Panc1 (cell line): ENCODE measurements around the gene PCNT. TPM values are rescaled to one million over a fixed set of nuclear protein-coding genes. Genes with fewer than 3 reads are reported as not detected.
A peak's percentile ranks its signal among the peaks of the same experiment; 100 is the strongest.

ENCODE experiments used
- ATAC-seq: fragments of 200-7000 bp; cut with Tn5 transposase; 2 replicates; pipeline ENCODE4 v1.9.1; 2020; ENCODE audit warnings: mild to moderate bottlenecking, moderate library complexity
- BruUV-seq: library from RNA; stranded (reverse); fragments of 400-500 nt; replicated peaks from 2 replicates; lab custom pipeline; 2021; lab: Mats Ljungman, UMichigan
- CTCF ChIA-PET: fragments of 300-600 bp; sonication (Branson Sonifier 250); formaldehyde crosslinking; loops from one replicate; lab custom pipeline; 2022; ENCODE audit warnings: antibody characterized with exemption; lab: Charles Lee
- POLR2A ChIA-PET: fragments of 300-600 bp; sonication (Branson Sonifier 250); formaldehyde crosslinking; loops from one replicate; lab custom pipeline; 2022; ENCODE audit warnings: antibody characterized with exemption; lab: Charles Lee
- DNase-seq: peaks from one replicate; pipeline ENCODE4 v3.0.0-alpha.2; 2010; ENCODE audit warnings: low read depth, low spot score
- H3K27ac ChIP-seq: 2 replicates; pipeline ENCODE4 v1.5.1; 2011; ENCODE audit warnings: mild to moderate bottlenecking, low read length, inconsistent platforms
- H3K27me3 ChIP-seq: fragments of 200-500 bp; sonication (Bioruptor generic); 2 replicates; pipeline ENCODE4 v1.6.0; 2014; ENCODE audit warnings: low read length, inconsistent platforms; ENCODE audit not compliant: control insufficient read depth, insufficient read depth
- H3K36me3 ChIP-seq: fragments of 200-500 bp; sonication (Bioruptor generic); 2 replicates; pipeline ENCODE4 v1.5.1; 2014; ENCODE audit warnings: inconsistent platforms, mild to moderate bottlenecking, low read length, moderate library complexity; ENCODE audit not compliant: control insufficient read depth, insufficient read depth
- H3K4me1 ChIP-seq: 2 replicates; pipeline ENCODE4 v1.5.1; 2011; ENCODE audit warnings: inconsistent platforms, mild to moderate bottlenecking, low read length, moderate library complexity; ENCODE audit not compliant: control insufficient read depth, insufficient read depth
- H3K4me3 ChIP-seq, 2 experiments: 2 replicates each; pipeline ENCODE4 v1.5.1; 2011 to 2012; ENCODE audit warnings: low read depth in 2 of 2, low read length in 2 of 2, mild to moderate bottlenecking in 2 of 2, inconsistent platforms in 1 of 2, moderate library complexity in 1 of 2
- H3K9me3 ChIP-seq: fragments of 200-500 bp; sonication (Bioruptor generic); 2 replicates; pipeline ENCODE4 v1.5.1; 2014; ENCODE audit warnings: low read depth, mild to moderate bottlenecking, inconsistent platforms, low read length, moderate library complexity; ENCODE audit not compliant: control insufficient read depth, insufficient read depth
- POLR2AphosphoS5 ChIP-seq: IDR thresholded peaks from 2 replicates; pipeline ENCODE4 v1.6.1; 2012; ENCODE audit warnings: mild to moderate bottlenecking, low read depth, low read length, moderate library complexity
- SIN3A ChIP-seq: IDR thresholded peaks from 2 replicates; pipeline ENCODE4 v1.6.1; 2012; ENCODE audit warnings: low read depth, mild to moderate bottlenecking, low read length, moderate library complexity, borderline replicate concordance; ENCODE audit not compliant: insufficient read depth
- TCF7L2 ChIP-seq: IDR thresholded peaks from 2 replicates; pipeline ENCODE4 v1.6.1; 2011; ENCODE audit warnings: mild to moderate bottlenecking, low read depth, low read length, inconsistent platforms
- in situ Hi-C: cut with HindIII; loops from 2 replicates; pipeline ENCODE4 v1.10.0; 2016; ENCODE audit warnings: low sequenced_read_pairs, low pct_unique_long_range_greater_than_20kb
- intact Hi-C: fragments of 100-400 bp; cut with micrococcal nuclease; formaldehyde crosslinking; loops from one replicate; pipeline ENCODE4 v1.10.0; 2022; ENCODE audit not compliant: unreplicated experiment
- total RNA-seq: library from RNA; stranded (reverse); gene quantifications from one replicate; pipeline ENCODE4 v1.2.1, GENCODE V29; 2021; ENCODE audit not compliant: unreplicated experiment
- TF ChIP-seq, protein P1 (sequence below), 2 experiments: IDR thresholded peaks; 2 replicates each; pipeline ENCODE4 v1.6.1; 2011 to 2012; ENCODE audit warnings: low read depth in 2 of 2, control low read depth in 1 of 2, low read length in 1 of 2, mild to moderate bottlenecking in 1 of 2, moderate library complexity in 1 of 2; ENCODE audit not compliant: insufficient read depth in 1 of 2
- TF ChIP-seq, protein P2 (sequence below): fragments of 450-650 bp; IDR thresholded peaks from 2 replicates; pipeline ENCODE4 v1.5.1; 2017; ENCODE audit warnings: mild to moderate bottlenecking

The PCNT gene
- total RNA-seq, 1 experiment from 2014 or later = 44.3 TPM

DNA sequence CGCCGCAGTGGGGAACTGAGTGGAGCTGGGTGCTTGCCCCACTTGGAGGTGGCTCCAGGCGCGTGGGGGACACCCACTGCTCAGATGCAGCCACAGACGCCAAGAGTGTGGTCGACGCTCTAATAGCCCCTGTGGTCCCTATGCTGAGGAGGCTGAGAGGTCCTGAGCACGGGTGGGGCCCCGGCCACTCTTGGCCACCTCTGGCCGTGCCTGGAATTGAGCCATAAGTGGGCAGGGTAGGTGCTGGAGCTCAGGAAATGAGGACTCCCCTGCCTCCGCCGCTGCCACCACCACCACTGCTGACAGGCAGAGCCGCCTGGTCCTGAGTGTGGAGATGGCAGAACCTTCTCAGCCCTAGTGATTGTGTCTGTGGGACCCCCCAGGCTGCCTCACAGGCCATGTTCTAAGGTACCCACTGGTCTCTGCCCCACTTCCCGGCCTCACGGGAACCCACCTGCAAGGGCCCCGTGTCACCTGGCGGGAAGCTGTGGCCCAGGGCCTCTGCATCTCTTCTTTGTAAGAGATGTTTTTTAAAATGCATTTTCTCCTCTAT is 100.2 kb downstream of the PCNT start:
- no peaks in the 10 kb centered on the region for H3K9me3 ChIP-seq
- no peaks in the 10 kb centered on the region for H3K4me1 ChIP-seq
- ChIA-PET CTCF (interaction anchor here (0.6 kb wide), 1 partner anchor 54 kb away, joined by 4 read pairs; no protein-coding TSS in a partner anchor), POLR2A (no interaction called here)
- BruUV-seq = no TSS peak
- no peak overlapping the region for H3K27ac ChIP-seq
- in situ Hi-C loops = no loop called here
- TF ChIP-seq, protein P1, sequence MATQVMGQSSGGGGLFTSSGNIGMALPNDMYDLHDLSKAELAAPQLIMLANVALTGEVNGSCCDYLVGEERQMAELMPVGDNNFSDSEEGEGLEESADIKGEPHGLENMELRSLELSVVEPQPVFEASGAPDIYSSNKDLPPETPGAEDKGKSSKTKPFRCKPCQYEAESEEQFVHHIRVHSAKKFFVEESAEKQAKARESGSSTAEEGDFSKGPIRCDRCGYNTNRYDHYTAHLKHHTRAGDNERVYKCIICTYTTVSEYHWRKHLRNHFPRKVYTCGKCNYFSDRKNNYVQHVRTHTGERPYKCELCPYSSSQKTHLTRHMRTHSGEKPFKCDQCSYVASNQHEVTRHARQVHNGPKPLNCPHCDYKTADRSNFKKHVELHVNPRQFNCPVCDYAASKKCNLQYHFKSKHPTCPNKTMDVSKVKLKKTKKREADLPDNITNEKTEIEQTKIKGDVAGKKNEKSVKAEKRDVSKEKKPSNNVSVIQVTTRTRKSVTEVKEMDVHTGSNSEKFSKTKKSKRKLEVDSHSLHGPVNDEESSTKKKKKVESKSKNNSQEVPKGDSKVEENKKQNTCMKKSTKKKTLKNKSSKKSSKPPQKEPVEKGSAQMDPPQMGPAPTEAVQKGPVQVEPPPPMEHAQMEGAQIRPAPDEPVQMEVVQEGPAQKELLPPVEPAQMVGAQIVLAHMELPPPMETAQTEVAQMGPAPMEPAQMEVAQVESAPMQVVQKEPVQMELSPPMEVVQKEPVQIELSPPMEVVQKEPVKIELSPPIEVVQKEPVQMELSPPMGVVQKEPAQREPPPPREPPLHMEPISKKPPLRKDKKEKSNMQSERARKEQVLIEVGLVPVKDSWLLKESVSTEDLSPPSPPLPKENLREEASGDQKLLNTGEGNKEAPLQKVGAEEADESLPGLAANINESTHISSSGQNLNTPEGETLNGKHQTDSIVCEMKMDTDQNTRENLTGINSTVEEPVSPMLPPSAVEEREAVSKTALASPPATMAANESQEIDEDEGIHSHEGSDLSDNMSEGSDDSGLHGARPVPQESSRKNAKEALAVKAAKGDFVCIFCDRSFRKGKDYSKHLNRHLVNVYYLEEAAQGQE (IDR thresholded peaks at IDR 0.05; ENCODE audit: insufficient read depth in 1 of 2, low read depth in 2 of 2, low read length in 1 of 2) = no peak
- TF ChIP-seq TCF7L2 = no peak
- no peak for TF ChIP-seq POLR2AphosphoS5
- no peak for TF ChIP-seq SIN3A
- TF ChIP-seq, protein P2, sequence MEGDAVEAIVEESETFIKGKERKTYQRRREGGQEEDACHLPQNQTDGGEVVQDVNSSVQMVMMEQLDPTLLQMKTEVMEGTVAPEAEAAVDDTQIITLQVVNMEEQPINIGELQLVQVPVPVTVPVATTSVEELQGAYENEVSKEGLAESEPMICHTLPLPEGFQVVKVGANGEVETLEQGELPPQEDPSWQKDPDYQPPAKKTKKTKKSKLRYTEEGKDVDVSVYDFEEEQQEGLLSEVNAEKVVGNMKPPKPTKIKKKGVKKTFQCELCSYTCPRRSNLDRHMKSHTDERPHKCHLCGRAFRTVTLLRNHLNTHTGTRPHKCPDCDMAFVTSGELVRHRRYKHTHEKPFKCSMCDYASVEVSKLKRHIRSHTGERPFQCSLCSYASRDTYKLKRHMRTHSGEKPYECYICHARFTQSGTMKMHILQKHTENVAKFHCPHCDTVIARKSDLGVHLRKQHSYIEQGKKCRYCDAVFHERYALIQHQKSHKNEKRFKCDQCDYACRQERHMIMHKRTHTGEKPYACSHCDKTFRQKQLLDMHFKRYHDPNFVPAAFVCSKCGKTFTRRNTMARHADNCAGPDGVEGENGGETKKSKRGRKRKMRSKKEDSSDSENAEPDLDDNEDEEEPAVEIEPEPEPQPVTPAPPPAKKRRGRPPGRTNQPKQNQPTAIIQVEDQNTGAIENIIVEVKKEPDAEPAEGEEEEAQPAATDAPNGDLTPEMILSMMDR = no peak
- ATAC-seq = peak; percentile 31; the same call in 1 of the 2 replicates
- no peaks in the 10 kb centered on the region for H3K36me3 ChIP-seq
- no peaks in the 10 kb centered on the region for H3K27me3 ChIP-seq
- intact Hi-C loops = no loop called here
- no peak overlapping the region for H3K4me3 ChIP-seq
- DNase-seq = no peak

DNA sequence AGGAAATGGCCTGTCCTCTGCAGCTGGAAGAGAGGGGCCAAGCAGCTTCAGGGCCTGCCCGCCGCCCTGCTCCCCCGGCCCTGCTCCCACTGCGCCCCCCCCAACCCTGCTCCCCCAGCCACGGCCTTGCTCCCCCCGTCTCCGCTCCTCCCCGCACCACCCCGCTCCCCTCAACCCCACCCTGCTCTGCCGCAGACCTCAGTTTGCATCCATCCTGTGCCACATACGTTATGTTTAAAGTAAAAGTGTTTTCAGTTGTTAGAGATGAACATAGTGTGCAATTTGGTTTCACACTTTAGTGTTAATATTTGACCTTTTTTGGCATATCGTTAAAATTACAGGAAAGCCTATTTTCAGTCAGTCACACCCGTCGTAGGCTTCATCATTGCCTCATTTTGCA is 100.7 kb downstream of the PCNT start:
- in situ Hi-C loops = no loop called here
- no peak for ATAC-seq
- H3K36me3 ChIP-seq = no peaks in the 10 kb centered on the region

More for the DNA sequence above, 100.7 kb downstream of the PCNT start:
- POLR2A ChIA-PET = no interaction called here
- no peak overlapping the region for H3K27ac ChIP-seq
- H3K9me3 ChIP-seq = no peaks in the 10 kb centered on the region
- H3K4me3 ChIP-seq = no peak overlapping the region
- BruUV-seq = no TSS peak
- H3K4me1 ChIP-seq = no peaks in the 10 kb centered on the region
- TF ChIP-seq POLR2AphosphoS5 = no peak
- TF ChIP-seq, protein P2 = no peak
- TF ChIP-seq TCF7L2 = no peak
- no peak for TF ChIP-seq SIN3A
- TF ChIP-seq, protein P1 (IDR thresholded peaks at IDR 0.05; ENCODE audit: insufficient read depth in 1 of 2, low read depth in 2 of 2, low read length in 1 of 2) = no peak
- intact Hi-C loops = no loop called here
- H3K27me3 ChIP-seq = no peaks in the 10 kb centered on the region
- CTCF ChIA-PET = no interaction called here
- DNase-seq = no peak
